SK-N-SH (cell line): ENCODE data around the gene CEP120. TPM values are rescaled to one million over a fixed set of nuclear protein-coding genes. Genes with fewer than 3 reads are reported as not detected.
"Not testable (repeated sequence)": the region's sequence is repeated elsewhere in the genome, so short reads cannot be mapped to it uniquely, and the experiment has no call there.

Source experiments
- CTCF ChIA-PET: fragments of 300-600, 350-600 bp; formaldehyde crosslinking; extraction: SDS; loops from one replicate; lab custom pipeline; 2021; lab: Yijun Ruan, JAX
- POLR2A ChIA-PET: fragments of 350-600 bp; sonication (Branson Sonifier 250); formaldehyde crosslinking; extraction: SDS; loops from one replicate; lab custom pipeline; 2020; ENCODE audit warnings: antibody characterized with exemption, inconsistent platforms; lab: Yijun Ruan, JAX
- DNase-seq: peaks from one replicate; pipeline ENCODE4 v3.0.0; 2012
- H2AFZ ChIP-seq: fragments of 200-600 bp; sonication (generic); 2 replicates; pipeline ENCODE4 v1.8.1; 2016; ENCODE audit warnings: antibody characterized with exemption, mild to moderate bottlenecking, low read depth
- H3F3A ChIP-seq: fragments of 200-600 bp; sonication (generic); replicated peaks from 2 replicates; pipeline ENCODE3; 2016; ENCODE audit warnings: antibody characterized with exemption, mild to moderate bottlenecking; ENCODE audit not compliant: insufficient read depth
- H3K27ac ChIP-seq, 2 experiments: fragments of 200-500 bp in 1 of 2; fragments of 200-600 bp in 1 of 2; sonication (Bioruptor generic) in 1 of 2; sonication (generic), shearing (Covaris generic) in 1 of 2; 2 replicates each; pipeline versions ENCODE4 v1.5.1 to v1.6.1; 2014 to 2016; ENCODE audit warnings: low read depth in 2 of 2, inconsistent platforms in 1 of 2, low read length in 1 of 2, mild to moderate bottlenecking in 1 of 2, mixed read lengths in 1 of 2
- H3K27me3 ChIP-seq: fragments of 200-600 bp; sonication (generic), shearing (Covaris generic); 2 replicates; pipeline ENCODE4 v1.6.1; 2016; ENCODE audit warnings: mixed run types; ENCODE audit not compliant: insufficient read depth
- H3K36me3 ChIP-seq, 2 experiments: fragments of 200-500 bp in 1 of 2; fragments of 200-600 bp in 1 of 2; sonication (Bioruptor generic) in 1 of 2; sonication (generic) in 1 of 2; replicated peaks in 1 of 2; 2 replicates each; pipeline versions ENCODE3 to v1.5.1; 2014 to 2016; ENCODE audit warnings: low read length in 1 of 2, mild to moderate bottlenecking in 1 of 2; ENCODE audit not compliant: insufficient read depth in 2 of 2, control insufficient read depth in 1 of 2
- H3K4me1 ChIP-seq, 2 experiments: fragments of 200-500 bp in 1 of 2; fragments of 200-600 bp in 1 of 2; sonication (Bioruptor generic) in 1 of 2; sonication (generic), shearing (Covaris generic) in 1 of 2; 2 replicates each; pipeline versions ENCODE4 v1.5.1 to v1.6.1; 2014 to 2016; ENCODE audit warnings: low read depth in 1 of 2, low read length in 1 of 2, mixed run types in 1 of 2; ENCODE audit not compliant: insufficient read depth in 2 of 2, control insufficient read depth in 1 of 2
- H3K4me2 ChIP-seq: fragments of 200-600 bp; sonication (generic), shearing (Covaris generic); 2 replicates; pipeline ENCODE4 v1.6.1; 2017; ENCODE audit warnings: mixed run types
- H3K4me3 ChIP-seq, 2 experiments: fragments of 200-500 bp in 1 of 2; fragments of 200-600 bp in 1 of 2; sonication (Bioruptor generic) in 1 of 2; sonication (generic), shearing (Covaris generic) in 1 of 2; 2 replicates each; pipeline versions ENCODE4 v1.5.1 to v1.8.1; 2014 to 2016; ENCODE audit warnings: low read depth in 2 of 2, inconsistent platforms in 1 of 2, low read length in 1 of 2, mild to moderate bottlenecking in 1 of 2, mixed read lengths in 1 of 2, moderate library complexity in 1 of 2
- H3K79me2 ChIP-seq: fragments of 200-600 bp; sonication (generic); 2 replicates; pipeline ENCODE4 v1.8.1; 2017; ENCODE audit warnings: mild to moderate bottlenecking; ENCODE audit not compliant: insufficient read depth
- H3K9ac ChIP-seq: fragments of 200-600 bp; sonication (generic); 2 replicates; pipeline ENCODE4 v1.6.1; 2017; ENCODE audit warnings: mixed run types
- H3K9me2 ChIP-seq: fragments of 200-600 bp; sonication (generic); 2 replicates; pipeline ENCODE4 v1.6.1; 2017; ENCODE audit warnings: mixed run types
- H3K9me3 ChIP-seq: fragments of 200-600 bp; sonication (generic); 2 replicates; pipeline ENCODE4 v1.6.1; 2017; ENCODE audit warnings: mixed run types, mild to moderate bottlenecking, moderate library complexity
- H4K20me1 ChIP-seq: fragments of 200-600 bp; sonication (generic); 2 replicates; pipeline ENCODE4 v1.6.1; 2017; ENCODE audit warnings: mild to moderate bottlenecking, mixed run types; ENCODE audit not compliant: insufficient read depth
- CTCF ChIP-seq: fragments of 200-600 bp; sonication (generic); IDR thresholded peaks from 2 replicates; pipeline ENCODE4 v1.6.1; 2017; ENCODE audit warnings: antibody characterized with exemption, mild to moderate bottlenecking, moderate library complexity
- EP300 ChIP-seq, 2 experiments: IDR thresholded peaks; 2 replicates each; pipeline versions ENCODE4 v1.4.0 to v1.6.1; 2012; ENCODE audit warnings: borderline replicate concordance in 1 of 2, low read depth in 1 of 2, low read length in 1 of 2
- EZH2phosphoT487 ChIP-seq: fragments of 200-600 bp; sonication (generic); IDR thresholded peaks from 2 replicates; pipeline ENCODE4 v1.6.1; 2017; ENCODE audit warnings: low read depth, mixed run types, mild to moderate bottlenecking, antibody characterized with exemption, moderate library complexity, borderline replicate concordance
- FOSL2 ChIP-seq: IDR thresholded peaks from 2 replicates; pipeline ENCODE4 v1.4.0; 2012; ENCODE audit warnings: low read depth, mild to moderate bottlenecking, moderate library complexity, borderline replicate concordance
- FOXM1 ChIP-seq: IDR thresholded peaks from 2 replicates; pipeline ENCODE4 v1.4.0; 2012; ENCODE audit warnings: low read depth, mild to moderate bottlenecking
- GATA2 ChIP-seq: sonication (generic); formaldehyde crosslinking; IDR thresholded peaks from 2 replicates; pipeline ENCODE4 v1.5.0; 2020; ENCODE audit warnings: mild to moderate bottlenecking, missing genetic modification reagents
- MEF2A ChIP-seq: IDR thresholded peaks from 2 replicates; pipeline ENCODE4 v1.4.0; 2012; ENCODE audit warnings: low read depth, borderline replicate concordance
- NFIC ChIP-seq: IDR thresholded peaks from 2 replicates; pipeline ENCODE4 v1.4.0; 2012; ENCODE audit warnings: borderline replicate concordance
- NRF1 ChIP-seq: IDR thresholded peaks from 2 replicates; pipeline ENCODE4 v1.6.1; 2012; ENCODE audit warnings: low read depth, mild to moderate bottlenecking, low read length
- PBX3 ChIP-seq: IDR thresholded peaks from 2 replicates; pipeline ENCODE4; 2012
- RAD21 ChIP-seq: IDR thresholded peaks from 2 replicates; pipeline ENCODE4 v1.6.1; 2012; ENCODE audit warnings: mild to moderate bottlenecking, low read length
- RCOR1 ChIP-seq: fragments of 150-350 bp; IDR thresholded peaks from 2 replicates; pipeline ENCODE4 v1.6.1; 2017; ENCODE audit warnings: antibody characterized with exemption, low read length
- REST ChIP-seq: IDR thresholded peaks from 2 replicates; pipeline ENCODE4 v1.6.1; 2012; ENCODE audit warnings: mild to moderate bottlenecking, low read depth, low read length, moderate library complexity
- RFX5 ChIP-seq: IDR thresholded peaks from 2 replicates; pipeline ENCODE4 v1.6.1; 2012; ENCODE audit warnings: mild to moderate bottlenecking, improper control_type of control experiment, low read length
- RXRA ChIP-seq: IDR thresholded peaks from 2 replicates; pipeline ENCODE4 v1.4.0; 2012; ENCODE audit warnings: low read depth, mild to moderate bottlenecking, borderline replicate concordance
- SIN3A ChIP-seq: IDR thresholded peaks from 2 replicates; pipeline ENCODE4 v1.6.1; 2012; ENCODE audit warnings: low read depth, mild to moderate bottlenecking, low read length, moderate library complexity, borderline replicate concordance
- SMC3 ChIP-seq: IDR thresholded peaks from 2 replicates; pipeline ENCODE4 v1.6.1; 2012; ENCODE audit warnings: low read depth, low read length, improper control_type of control experiment
- TAF1 ChIP-seq: IDR thresholded peaks from 2 replicates; pipeline ENCODE4 v1.6.1; 2012; ENCODE audit warnings: low read depth, mild to moderate bottlenecking, low read length, moderate library complexity, borderline replicate concordance
- YY1 ChIP-seq: IDR thresholded peaks from 2 replicates; pipeline ENCODE4 v1.4.0; 2012; ENCODE audit warnings: low read depth, mild to moderate bottlenecking
- whole genome bisulfite sequencing: methylation state at CpG from one replicate; pipeline ENCODE4 v1.1.6; 2017; ENCODE audit warnings: low lambda C conversion rate; 5-methylcytosine and 5-hydroxymethylcytosine counted together
- polyA plus RNA-seq, 3 experiments: library from polyadenylated mRNA; depleted of rRNA; stranded (reverse); fragments of >200 nt; gene quantifications; 2 replicates each; pipeline ENCODE4 v1.2.3, GENCODE V29; 2012

Gene CEP120
- polyA plus RNA-seq, 1 of the 3 experiments (the other 2 are of a cell fraction): 5.0 TPM

DNA sequence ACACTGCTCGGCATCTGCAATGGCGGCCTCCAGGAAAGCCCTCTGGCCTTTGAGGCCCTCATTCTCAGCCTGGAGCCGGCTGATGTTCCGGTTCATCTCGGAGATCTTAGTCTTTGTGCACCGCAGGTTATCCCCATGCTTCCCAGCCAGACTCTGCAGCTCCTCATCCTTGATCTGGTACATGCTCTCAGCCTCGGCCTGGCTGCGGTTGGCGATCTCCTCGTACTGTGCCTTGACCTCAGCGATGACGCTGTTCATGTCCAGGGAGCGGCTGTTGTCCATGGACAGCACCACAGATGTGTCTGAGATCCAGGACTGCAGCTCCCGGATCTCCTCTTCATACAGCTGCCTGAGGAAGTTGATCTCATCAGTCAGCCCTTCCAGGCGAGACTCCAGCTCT is 21.9 kb downstream of the CEP120 start:
- Histone ChIP-seq H3K27me3 (no peaks in the 10 kb centered on the region), H3K4me3 (no peak overlapping the region), H2AFZ (no peak overlapping the region), H3K9me3 (no peaks in the 10 kb centered on the region), H3K4me2 (no peak overlapping the region), H4K20me1 (no peaks in the 10 kb centered on the region), H3K27ac (no peak overlapping the region), H3K79me2 (peaks cover 2% of the 10 kb centered on the region; the same call in 1 of the 2 replicates), H3F3A (no peaks in the 10 kb centered on the region), H3K4me1 (peaks cover 0 to 6% of the 10 kb centered on the region in 2 experiments; a peak in 1 of 4 replicates), H3K9me2 (no peaks in the 10 kb centered on the region), H3K9ac (no peak overlapping the region), H3K36me3 (peaks cover 34 to 42% of the 10 kb centered on the region in 2 experiments)
- 87% methylated on average over 9 of the region's 15 CpGs for whole genome bisulfite sequencing
- ChIA-PET POLR2A (no interaction called here), CTCF (interaction anchor here (0.5 kb wide), 1 partner anchor 128 kb away, joined by 3 read pairs; no protein-coding TSS in a partner anchor)
- no peak for DNase-seq
- no peak for TF ChIP-seq FOXM1
- TF ChIP-seq FOSL2: no peak
- TF ChIP-seq CTCF: no peak
- TF ChIP-seq RCOR1: no peak
- TF ChIP-seq REST: no peak
- TF ChIP-seq EZH2phosphoT487: no peak
- TF ChIP-seq RXRA: no peak
- no peak for TF ChIP-seq NFIC
- TF ChIP-seq SMC3: no peak
- no peak for TF ChIP-seq MEF2A
- no peak for TF ChIP-seq YY1
- no peak for TF ChIP-seq PBX3
- TF ChIP-seq RAD21: no peak
- TF ChIP-seq NRF1: no peak
- no peak for TF ChIP-seq SIN3A
- TF ChIP-seq TAF1: no peak
- TF ChIP-seq EP300 (IDR thresholded peaks at IDR 0.05; ENCODE audit: borderline replicate concordance in 1 of 2, low read depth in 1 of 2, low read length in 1 of 2): no peak
- TF ChIP-seq GATA2: no peak
- TF ChIP-seq RFX5: no peak

DNA sequence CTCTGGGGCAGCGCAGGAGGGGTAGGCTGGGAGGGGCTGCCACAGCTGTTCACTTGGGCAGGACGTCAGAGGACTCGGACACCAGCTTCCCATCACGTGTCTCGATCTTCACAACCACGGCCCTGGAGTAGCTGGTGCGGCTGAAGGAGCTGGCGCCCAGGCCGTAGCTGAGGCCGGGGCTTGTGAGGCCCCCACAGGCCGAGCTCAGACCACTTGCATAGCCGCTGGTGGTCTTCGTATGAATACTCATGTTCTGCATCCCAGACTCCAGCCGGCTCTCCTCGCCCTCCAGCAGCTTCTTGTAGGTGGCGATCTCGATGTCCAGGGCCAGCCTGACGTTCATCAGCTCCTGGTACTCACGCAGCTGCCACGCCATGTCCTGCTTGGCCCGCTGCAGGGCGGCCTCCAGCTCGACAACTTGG is 22.3 kb downstream of the CEP120 start:
- H3K4me2 ChIP-seq, H3K27ac ChIP-seq, H3K9me2 ChIP-seq, DNase-seq, H3K4me3 ChIP-seq, H3K4me1 ChIP-seq, H3K79me2 ChIP-seq, H2AFZ ChIP-seq, POLR2A ChIA-PET, H4K20me1 ChIP-seq, H3K9me3 ChIP-seq, H3F3A ChIP-seq, H3K27me3 ChIP-seq, H3K9ac ChIP-seq: not testable (repeated sequence)
- 89% methylated on average over 8 of the region's 23 CpGs for WGBS
- H3K36me3 ChIP-seq: peaks cover 36 to 45% of the 10 kb centered on the region in 2 experiments
- CTCF ChIA-PET: interaction anchor here (1.6 kb wide), 1 partner anchor 210 kb away, joined by 6 read pairs; no protein-coding TSS in a partner anchor
